ENCODE results near the gene TTC13.
"Not testable (repeated sequence)": the region's sequence is repeated elsewhere in the genome, so short reads cannot be mapped to it uniquely, and the experiment has no call there.

GRCh38 chr1:230984622-230985515 lies 6.2 kb upstream of the TTC13 start:
- TF ChIP-seq CTCF (conservative IDR thresholded peaks at IDR 0.05; ENCODE audit: low read depth, low read length); EZH2 (IDR thresholded peaks at IDR 0.05; ENCODE audit: low read length, unreplicated experiment); EZH2phosphoT487 (IDR thresholded peaks at IDR 0.05; ENCODE audit: borderline replicate concordance, low read length): not testable (repeated sequence)
